Memory B cell (primary cell): ENCODE measurements around the gene MED9.
A peak's percentile ranks its signal among the peaks of the same experiment; 100 is the strongest.
"Not testable (repeated sequence)": the region's sequence is repeated elsewhere in the genome, so short reads cannot be mapped to it uniquely, and the experiment has no call there.

Source experiments
- ATAC-seq: fragments of 150-1000 bp; cut with Tn5 transposase; 2 replicates; pipeline ENCODE4 v1.10.0; 2021; ENCODE audit warnings: low read depth, mild to moderate bottlenecking, moderate library complexity
- DNase-seq, 2 donors: peaks; one replicate each; pipeline ENCODE4 v3.0.0; 2022; ENCODE audit warnings: low spot score in 2 of 2
- H3K27ac Mint-ChIP-seq: one replicate; pipeline ENCODE4 v1.8.0; 2022; ENCODE audit warnings: mild to moderate bottlenecking, moderate library complexity, mixed read lengths
- H3K27me3 Mint-ChIP-seq: one replicate; pipeline ENCODE4 v1.8.0; 2022; ENCODE audit warnings: mixed read lengths
- H3K36me3 Mint-ChIP-seq: one replicate; pipeline ENCODE4 v1.8.0; 2022; ENCODE audit warnings: mild to moderate bottlenecking, mixed read lengths
- H3K4me1 Mint-ChIP-seq: one replicate; pipeline ENCODE4 v1.8.0; 2022; ENCODE audit warnings: mixed read lengths
- H3K4me3 Mint-ChIP-seq: one replicate; pipeline ENCODE4 v1.8.0; 2022; ENCODE audit warnings: mild to moderate bottlenecking, moderate library complexity, mixed read lengths
- H3K9me3 Mint-ChIP-seq: one replicate; pipeline ENCODE4 v1.8.0; 2022; ENCODE audit warnings: mixed read lengths

MED9 gene

GRCh38 chr17:17486416-17486815 is 9.6 kb downstream of the MED9 start:
- H3K9me3 Mint-ChIP-seq, H3K27me3 Mint-ChIP-seq, H3K4me3 Mint-ChIP-seq, H3K27ac Mint-ChIP-seq, ATAC-seq, DNase-seq: not testable (repeated sequence)
- Mint-ChIP-seq H3K36me3 (peaks cover 24% of the 10 kb centered on the region), H3K4me1 (peaks cover 19% of the 10 kb centered on the region)

- H3K4me3 Mint-ChIP-seq = no peak overlapping the region
- DNase-seq = no peak
These were observed 11.2 kb downstream of the MED9 start for GRCh38 chr17:17487998-17488397.

DNA sequence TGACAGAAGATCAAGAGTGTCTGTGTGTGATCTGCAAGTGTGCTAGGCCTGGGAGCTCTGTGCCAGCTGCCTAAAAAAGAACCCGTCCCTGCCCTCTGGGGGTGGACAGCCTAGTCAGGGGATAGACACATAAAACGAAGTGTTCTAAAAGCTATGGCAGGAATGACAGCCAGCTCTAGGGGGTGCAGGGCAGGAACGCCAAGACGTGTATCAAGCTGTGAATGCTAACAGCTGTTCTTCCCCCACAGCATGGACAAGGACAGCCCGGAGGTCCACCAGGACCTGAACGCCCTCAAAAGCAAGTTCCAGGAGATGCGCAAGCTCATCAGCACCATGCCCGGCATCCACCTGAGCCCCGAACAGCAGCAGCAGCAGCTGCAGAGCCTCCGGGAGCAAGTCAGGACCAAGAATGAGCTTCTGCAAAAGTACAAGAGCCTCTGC is 14.3 kb downstream of the MED9 start:
- H3K27ac Mint-ChIP-seq = no peak overlapping the region
- ATAC-seq (no peak), DNase-seq (no peak)
- H3K4me1 Mint-ChIP-seq = peaks cover 10% of the 10 kb centered on the region
- peaks cover 14% of the 10 kb centered on the region for H3K36me3 Mint-ChIP-seq
- H3K9me3 Mint-ChIP-seq = no peaks in the 10 kb centered on the region
- H3K27me3 Mint-ChIP-seq = peaks cover 4% of the 10 kb centered on the region
- no peak overlapping the region for H3K4me3 Mint-ChIP-seq

More at GRCh38 chr17:17487998-17488397, 11.2 kb downstream of the MED9 start:
- H3K36me3 Mint-ChIP-seq = peaks cover 20% of the 10 kb centered on the region
- peaks cover 10% of the 10 kb centered on the region for H3K4me1 Mint-ChIP-seq
- ATAC-seq = no peak
- H3K27ac Mint-ChIP-seq = no peak overlapping the region
- no peaks in the 10 kb centered on the region for H3K27me3 Mint-ChIP-seq
- no peaks in the 10 kb centered on the region for H3K9me3 Mint-ChIP-seq

DNA sequence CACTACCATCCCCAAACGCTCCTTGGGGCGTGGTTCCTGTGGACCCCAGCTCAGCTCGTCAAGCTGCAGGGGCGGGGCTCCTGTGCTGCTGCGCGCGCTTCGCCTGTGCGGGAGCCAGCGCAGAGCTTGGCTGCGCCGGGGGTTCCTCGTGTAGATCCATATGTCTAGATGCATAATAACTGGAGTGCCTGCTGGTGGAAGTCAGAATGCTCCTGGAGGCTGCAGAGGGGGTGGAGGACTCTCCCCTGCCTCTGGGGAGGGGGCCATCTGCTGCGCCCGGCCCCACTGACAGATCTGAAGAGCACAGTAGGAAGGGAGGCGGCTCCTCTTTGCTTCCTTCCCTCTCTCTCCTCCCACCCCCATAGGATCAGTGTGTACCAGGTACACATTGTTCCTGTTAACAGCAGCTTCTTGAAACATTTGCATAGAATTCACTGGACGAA is 14.8 kb downstream of the MED9 start:
- ATAC-seq = no peak
- DNase-seq = no peak
- peaks cover 4% of the 10 kb centered on the region for H3K27me3 Mint-ChIP-seq
- H3K4me3 Mint-ChIP-seq = no peak overlapping the region
- H3K27ac Mint-ChIP-seq = no peak overlapping the region
- H3K9me3 Mint-ChIP-seq = no peaks in the 10 kb centered on the region
- H3K36me3 Mint-ChIP-seq = peaks cover 14% of the 10 kb centered on the region
- H3K4me1 Mint-ChIP-seq = peaks cover 10% of the 10 kb centered on the region

GRCh38 chr17:17492085-17492484 is 15.3 kb downstream of the MED9 start:
- Mint-ChIP-seq H3K27ac (no peak overlapping the region), H3K36me3 (peaks cover 12% of the 10 kb centered on the region), H3K9me3 (no peaks in the 10 kb centered on the region), H3K4me1 (peaks cover 10% of the 10 kb centered on the region), H3K4me3 (no peak overlapping the region), H3K27me3 (peaks cover 4% of the 10 kb centered on the region)
- ATAC-seq (no peak), DNase-seq (no peak)

GRCh38 chr17:17492571-17492970 is 15.8 kb downstream of the MED9 start:
- H3K27ac Mint-ChIP-seq = no peak overlapping the region
- DNase-seq (no peak), ATAC-seq (no peak)
- peaks cover 10% of the 10 kb centered on the region for H3K4me1 Mint-ChIP-seq
- no peak overlapping the region for H3K4me3 Mint-ChIP-seq
- H3K36me3 Mint-ChIP-seq = peaks cover 12% of the 10 kb centered on the region
- H3K27me3 Mint-ChIP-seq = peaks cover 4% of the 10 kb centered on the region
- H3K9me3 Mint-ChIP-seq = no peaks in the 10 kb centered on the region

- Mint-ChIP-seq H3K36me3 (peaks cover 6% of the 10 kb centered on the region), H3K4me1 (peaks cover 10% of the 10 kb centered on the region), H3K27me3 (peaks cover 4% of the 10 kb centered on the region), H3K9me3 (no peaks in the 10 kb centered on the region), H3K4me3 (no peak overlapping the region), H3K27ac (no peak overlapping the region)
- DNase-seq (no peak), ATAC-seq (no peak)
These were observed 16.6 kb downstream of the MED9 start for GRCh38 chr17:17493249-17493985.

GRCh38 chr17:17493986-17494466 is 17.2 kb downstream of the MED9 start:
- Mint-ChIP-seq H3K4me3 (no peak overlapping the region), H3K9me3 (no peaks in the 10 kb centered on the region), H3K27ac (no peak overlapping the region), H3K36me3 (peaks cover 3% of the 10 kb centered on the region), H3K27me3 (peaks cover 4% of the 10 kb centered on the region), H3K4me1 (peaks cover 10% of the 10 kb centered on the region)
- ATAC-seq (no peak), DNase-seq (no peak)

DNA sequence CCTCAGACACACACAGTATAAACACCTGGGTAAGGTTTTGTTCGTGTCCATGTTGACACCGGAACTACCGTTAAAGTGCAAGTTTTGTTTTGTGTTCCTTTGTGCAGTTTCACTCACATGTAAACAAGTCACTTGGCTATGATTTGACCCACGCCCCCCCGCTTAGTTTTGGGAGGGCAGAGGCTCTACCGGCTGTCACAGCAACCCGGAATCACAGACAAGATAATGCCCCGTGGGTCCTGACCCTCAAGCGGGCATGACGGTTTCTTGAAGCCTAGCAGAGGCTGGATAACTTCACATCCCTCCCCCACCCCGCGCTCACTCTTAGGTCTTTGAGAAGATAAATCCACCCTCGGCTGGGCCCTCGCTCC is 17.7 kb downstream of the MED9 start:
- H3K9me3 Mint-ChIP-seq = no peaks in the 10 kb centered on the region
- no peak for ATAC-seq
- H3K4me3 Mint-ChIP-seq = peak overlapping the region; percentile 50
- H3K4me1 Mint-ChIP-seq = peaks cover 10% of the 10 kb centered on the region
- peaks cover 4% of the 10 kb centered on the region for H3K27me3 Mint-ChIP-seq
- peaks cover 3% of the 10 kb centered on the region for H3K36me3 Mint-ChIP-seq
- DNase-seq = no peak
- no peak overlapping the region for H3K27ac Mint-ChIP-seq

GRCh38 chr17:17494870-17495535 is 18.2 kb downstream of the MED9 start:
- peaks cover 3% of the 10 kb centered on the region for H3K36me3 Mint-ChIP-seq

DNA sequence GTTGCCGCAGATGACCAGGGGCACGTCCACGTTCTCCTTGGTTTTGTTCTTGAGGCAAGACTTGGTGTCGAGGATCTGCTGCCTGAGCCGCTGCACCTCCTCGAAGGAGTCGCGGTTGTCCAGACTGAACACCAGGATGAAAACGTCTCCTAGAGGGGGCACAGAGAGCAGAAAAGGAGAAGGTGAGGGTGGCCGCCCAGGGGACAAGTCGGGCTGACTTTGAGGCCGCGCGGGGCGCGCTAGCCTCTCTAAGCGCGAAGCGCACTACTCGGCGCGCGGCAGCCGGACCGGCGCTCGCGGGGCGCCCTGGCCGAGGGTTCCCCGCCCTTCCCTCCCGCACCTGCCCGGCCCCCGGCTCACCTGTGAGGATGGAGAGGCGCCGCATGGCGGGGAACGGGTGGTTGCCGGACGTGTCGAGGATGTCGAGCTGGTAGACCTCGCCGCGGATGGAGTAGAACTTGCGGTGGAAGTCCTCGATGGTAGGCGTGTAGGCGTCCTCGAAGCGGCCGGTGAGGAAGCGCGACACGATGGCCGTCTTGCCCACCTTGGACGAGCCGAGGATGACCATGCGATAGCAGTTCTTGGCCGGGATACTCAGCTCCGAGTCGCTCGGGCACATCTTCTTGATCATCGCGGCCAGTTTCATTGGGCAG is 18.9 kb downstream of the MED9 start:
- DNase-seq (peak in 1 of 2 donors; percentile 33), ATAC-seq (no peak)
- Mint-ChIP-seq H3K27me3 (peaks cover 4% of the 10 kb centered on the region), H3K4me1 (peaks cover 10% of the 10 kb centered on the region), H3K27ac (peak overlapping the region; percentile 33), H3K4me3 (peak overlapping the region; percentile 93), H3K9me3 (no peaks in the 10 kb centered on the region), H3K36me3 (peaks cover 3% of the 10 kb centered on the region)

More at GRCh38 chr17:17494870-17495535, 18.2 kb downstream of the MED9 start:
- Mint-ChIP-seq H3K27ac (peak overlapping the region; percentile 33), H3K4me1 (peaks cover 10% of the 10 kb centered on the region), H3K4me3 (peak overlapping the region; percentile 93), H3K9me3 (no peaks in the 10 kb centered on the region), H3K27me3 (peaks cover 4% of the 10 kb centered on the region)
- ATAC-seq = no peak
- peak in 1 of 2 donors; percentile 28 for DNase-seq

DNA sequence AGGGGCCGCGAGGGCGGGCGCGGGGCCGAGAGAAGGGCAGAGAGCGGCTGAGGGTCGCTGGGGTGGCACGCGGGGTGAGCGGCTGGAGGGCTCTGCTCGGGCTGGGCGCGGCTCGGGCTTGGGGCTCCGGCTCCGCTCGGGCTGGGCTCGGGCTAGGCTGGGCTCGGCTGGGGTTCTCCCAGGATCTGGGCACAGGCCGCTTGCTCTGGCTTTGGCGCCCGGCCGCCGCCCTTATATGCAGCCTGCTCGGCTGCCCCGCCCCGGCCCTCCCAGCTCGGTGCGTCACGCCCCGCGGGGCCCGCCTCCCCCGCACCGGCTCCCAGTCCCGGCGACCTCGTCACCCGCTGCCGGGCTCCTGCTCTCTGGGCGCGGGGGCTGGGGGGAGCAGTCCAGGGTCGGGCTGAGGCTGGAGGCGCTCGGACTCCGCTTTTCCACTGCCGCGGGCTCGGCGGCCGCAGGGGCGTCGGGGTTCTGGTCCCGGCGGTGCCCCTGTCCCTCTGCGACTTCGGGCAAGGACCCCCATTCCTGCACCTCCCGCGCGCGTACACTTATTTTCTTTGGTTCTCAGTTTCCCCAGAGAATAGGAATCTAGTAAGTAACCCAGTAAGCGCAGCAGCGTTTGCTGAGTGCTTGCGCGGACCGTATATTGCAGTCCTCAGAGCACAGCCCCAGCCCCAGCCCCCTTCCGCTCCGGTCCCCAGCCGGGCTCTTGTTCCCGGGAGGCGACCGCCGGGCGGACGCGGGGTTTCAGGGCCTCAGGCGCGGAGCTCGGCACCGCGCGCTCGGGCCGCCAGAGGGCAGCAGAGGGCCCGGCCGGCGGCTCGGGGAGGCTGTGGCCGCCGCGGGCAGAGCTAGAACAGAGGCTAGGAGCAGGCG is 19.6 kb downstream of the MED9 start, which contains the start of gene RASD1:
Gene RASD1 (minus strand): TSS at position 207 of the 876 bp plus-strand sequence. CDS start 214 bp downstream, outside the sequence.
- H3K27me3 Mint-ChIP-seq = peaks cover 6% of the 10 kb centered on the region
- DNase-seq (peak; percentile 75 to 85), ATAC-seq (peak; percentile 90)
- peaks cover 3% of the 10 kb centered on the region for H3K36me3 Mint-ChIP-seq
- H3K27ac Mint-ChIP-seq = peak within 1 kb of the TSS; percentile 33
- peak within 1 kb of the TSS; percentile 93 for H3K4me3 Mint-ChIP-seq
- peaks cover 8% of the 10 kb centered on the region for H3K4me1 Mint-ChIP-seq
- no peaks in the 10 kb centered on the region for H3K9me3 Mint-ChIP-seq
